KMS-11 (cell line): ENCODE results near the gene PNN.

Source experiments
- H2AFZ ChIP-seq: fragments of 200-600 bp; sonication (generic); 2 replicates; pipeline ENCODE4 v1.6.1; 2016; ENCODE audit warnings: antibody characterized with exemption, mixed run types, low read depth
- H3K27ac ChIP-seq: fragments of 200-600 bp; sonication (generic); 2 replicates; pipeline ENCODE4 v1.6.1; 2016; ENCODE audit warnings: mild to moderate bottlenecking, mixed run types
- H3K27me3 ChIP-seq: fragments of 200-600 bp; sonication (generic); 2 replicates; pipeline ENCODE4 v1.6.1; 2017; ENCODE audit warnings: mild to moderate bottlenecking, low read depth, mixed run types, moderate library complexity; ENCODE audit not compliant: insufficient read depth
- H3K36me3 ChIP-seq: fragments of 200-600 bp; sonication (generic); 2 replicates; pipeline ENCODE4 v1.6.1; 2017; ENCODE audit warnings: mild to moderate bottlenecking, mixed run types; ENCODE audit not compliant: insufficient read depth
- H3K4me1 ChIP-seq: fragments of 200-600 bp; sonication (generic); 2 replicates; pipeline ENCODE4 v1.6.1; 2016; ENCODE audit warnings: mild to moderate bottlenecking, low read depth, mixed run types; ENCODE audit not compliant: poor library complexity, severe bottlenecking
- H3K4me2 ChIP-seq: fragments of 200-600 bp; sonication (generic); 2 replicates; pipeline ENCODE4 v1.7.0; 2016; ENCODE audit warnings: mild to moderate bottlenecking, mixed run types
- H3K4me3 ChIP-seq: fragments of 200-600 bp; sonication (generic); IDR thresholded peaks from 2 replicates; pipeline ENCODE4 v1.6.1; 2017; ENCODE audit warnings: low read depth, low read length, mixed read lengths; ENCODE audit not compliant: insufficient read depth
- H3K79me2 ChIP-seq: fragments of 200-600 bp; sonication (generic); 2 replicates; pipeline ENCODE4 v1.6.1; 2016; ENCODE audit warnings: low read depth, mixed run types; ENCODE audit not compliant: insufficient read depth
- H3K9ac ChIP-seq: fragments of 200-600 bp; sonication (generic); 2 replicates; pipeline ENCODE4 v1.6.1; 2016; ENCODE audit warnings: mild to moderate bottlenecking, mixed run types
- H4K20me1 ChIP-seq: fragments of 200-600 bp; sonication (generic); 2 replicates; pipeline ENCODE4 v1.6.1; 2016; ENCODE audit warnings: mild to moderate bottlenecking, mixed run types; ENCODE audit not compliant: insufficient read depth
- CTCF ChIP-seq: fragments of 200-600 bp; sonication (generic); conservative IDR thresholded peaks from 2 replicates; pipeline ENCODE4 v1.6.1; 2017; ENCODE audit warnings: low read depth, mild to moderate bottlenecking, antibody characterized with exemption, low read length, moderate library complexity, mixed read lengths

PNN gene

GRCh38 chr14:39175445-39176262 lies 600 bp downstream of the PNN start:
- no peaks in the 10 kb centered on the region for H3K27me3 ChIP-seq
- peaks cover 17% of the 10 kb centered on the region; the same call in 1 of the 2 replicates for H3K36me3 ChIP-seq
- no peak overlapping the region for H3K4me3 ChIP-seq
- H2AFZ ChIP-seq, result no peak overlapping the region; the same call in 1 of the 2 replicates
- H3K27ac ChIP-seq, result peak overlapping the region; percentile 94
- peak overlapping the region; percentile 90 for H3K9ac ChIP-seq
- H4K20me1 ChIP-seq, result 0 out of 2 replicates have a peak, but pooled peaks cover 3% of the 10 kb centered on the region
- H3K4me1 ChIP-seq, result peaks cover 22% of the 10 kb centered on the region
- peak overlapping the region; percentile 82 for H3K4me2 ChIP-seq
- TF ChIP-seq CTCF, result no peak
- peaks cover 26% of the 10 kb centered on the region for H3K79me2 ChIP-seq

DNA sequence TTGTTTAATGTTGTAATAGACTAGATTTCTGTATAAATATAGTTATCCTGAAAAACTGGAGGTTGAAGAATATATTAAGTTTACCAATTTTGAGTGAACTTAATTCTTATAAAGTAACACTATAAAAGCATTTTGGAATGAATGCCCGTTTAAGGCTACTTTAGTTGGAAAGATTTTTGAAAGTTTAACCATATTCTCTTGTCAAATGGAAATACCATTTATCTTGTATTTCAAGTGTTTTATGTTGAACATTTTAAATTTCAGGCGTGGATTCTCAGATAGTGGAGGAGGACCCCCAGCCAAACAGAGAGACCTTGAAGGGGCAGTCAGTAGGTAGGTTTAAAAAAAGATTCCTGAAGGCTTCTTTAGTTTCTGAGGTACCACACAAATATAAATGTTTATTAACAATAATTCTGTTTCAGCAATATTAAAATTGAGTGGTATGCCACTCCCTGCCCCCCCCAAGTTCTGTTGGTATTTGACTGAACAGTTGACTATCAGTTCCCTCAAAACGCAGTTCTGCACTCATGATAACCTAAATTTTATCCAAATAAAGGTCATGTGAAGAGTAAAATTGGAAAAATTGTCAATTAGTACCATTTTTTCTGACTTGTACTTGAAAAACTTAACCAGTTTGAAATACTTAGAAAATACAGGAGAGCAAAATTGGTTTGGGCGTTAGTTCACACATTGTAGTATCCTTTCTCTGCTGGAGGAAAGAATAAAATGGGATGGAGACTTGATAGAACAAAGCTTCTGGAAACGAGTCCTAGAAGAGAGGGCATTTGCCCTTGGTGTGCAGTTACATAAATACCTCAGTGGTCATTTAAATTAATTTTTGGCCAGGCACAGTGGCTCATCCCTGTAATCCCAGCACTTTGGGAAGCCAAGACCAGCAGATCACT lies 1.5 kb downstream of the PNN start:
- no peak overlapping the region for H3K4me3 ChIP-seq
- TF ChIP-seq CTCF, result no peak
- peaks cover 20% of the 10 kb centered on the region; the same call in 1 of the 2 replicates for H3K36me3 ChIP-seq
- peaks cover 26% of the 10 kb centered on the region for H3K79me2 ChIP-seq
- 0 out of 2 replicates have a peak, but pooled peaks cover 3% of the 10 kb centered on the region for H4K20me1 ChIP-seq
- peak overlapping the region; percentile 94; the same call in 1 of the 2 replicates for H3K27ac ChIP-seq
- H3K27me3 ChIP-seq, result no peaks in the 10 kb centered on the region
- H3K4me1 ChIP-seq, result peaks cover 15% of the 10 kb centered on the region
- peak overlapping the region; percentile 90; the same call in 1 of the 2 replicates for H3K9ac ChIP-seq
- no peak overlapping the region for H2AFZ ChIP-seq
- H3K4me2 ChIP-seq, result peak overlapping the region; percentile 82

DNA sequence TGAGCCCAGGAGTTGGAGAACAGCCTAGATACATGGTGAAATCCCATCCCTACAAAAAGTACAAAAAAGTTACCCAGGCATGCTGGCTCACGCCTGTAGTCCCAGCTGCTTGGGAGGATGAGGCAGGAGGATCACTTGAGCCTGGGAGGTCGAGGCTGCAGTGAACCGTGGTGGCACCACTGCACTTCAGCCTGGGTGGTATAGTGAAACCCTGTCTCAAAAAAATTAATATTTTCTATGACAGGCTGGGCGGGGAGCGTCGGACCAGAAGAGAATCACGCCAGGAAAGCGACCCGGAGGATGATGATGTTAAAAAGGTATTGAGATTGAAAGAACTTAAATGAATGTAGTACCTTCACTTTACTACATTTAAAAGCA lies 2.1 kb downstream of the PNN start:
- H3K36me3 ChIP-seq, result peaks cover 20% of the 10 kb centered on the region; the same call in 1 of the 2 replicates
- 0 out of 2 replicates have a peak, but pooled peaks cover 3% of the 10 kb centered on the region for H4K20me1 ChIP-seq
- no peak for TF ChIP-seq CTCF
- H3K9ac ChIP-seq, result no peak overlapping the region
- no peaks in the 10 kb centered on the region for H3K27me3 ChIP-seq
- no peak overlapping the region for H3K27ac ChIP-seq
- peaks cover 15% of the 10 kb centered on the region for H3K4me1 ChIP-seq
- peaks cover 26% of the 10 kb centered on the region for H3K79me2 ChIP-seq
- no peak overlapping the region for H2AFZ ChIP-seq
- no peak overlapping the region for H3K4me3 ChIP-seq
- no peak overlapping the region for H3K4me2 ChIP-seq

DNA sequence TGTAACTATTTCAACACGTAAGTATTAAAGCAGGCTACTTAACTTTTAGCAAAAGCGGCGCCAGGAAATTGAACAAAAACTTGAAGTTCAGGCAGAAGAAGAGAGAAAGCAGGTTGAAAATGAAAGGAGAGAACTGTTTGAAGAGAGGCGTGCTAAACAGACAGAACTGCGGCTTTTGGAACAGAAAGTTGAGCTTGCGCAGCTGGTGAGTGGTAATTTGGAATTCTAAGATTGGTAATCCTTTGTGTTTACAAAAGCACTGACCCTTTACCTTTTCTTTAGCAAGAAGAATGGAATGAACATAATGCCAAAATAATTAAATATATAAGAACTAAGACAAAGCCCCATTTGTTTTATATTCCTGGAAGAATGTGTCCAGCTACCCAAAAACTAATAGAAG lies 4.0 kb downstream of the PNN start:
- Histone ChIP-seq H3K4me2 (no peak overlapping the region), H4K20me1 (0 out of 2 replicates have a peak, but pooled peaks cover 3% of the 10 kb centered on the region), H3K79me2 (peaks cover 26% of the 10 kb centered on the region)

More for the DNA sequence above, 4.0 kb downstream of the PNN start:
- no peak overlapping the region for H3K27ac ChIP-seq
- no peak overlapping the region for H2AFZ ChIP-seq
- no peak overlapping the region for H3K9ac ChIP-seq
- H3K27me3 ChIP-seq, result no peaks in the 10 kb centered on the region
- no peak overlapping the region for H3K4me3 ChIP-seq
- peaks cover 20% of the 10 kb centered on the region; the same call in 1 of the 2 replicates for H3K36me3 ChIP-seq
- TF ChIP-seq CTCF, result no peak
- peaks cover 14% of the 10 kb centered on the region for H3K4me1 ChIP-seq
